ENCODE measurements around the gene PCBP4.

- no peak for TF ChIP-seq FOXP1 (CRISPR knock-in tag; IDR thresholded peaks at IDR 0.05; ENCODE audit: borderline replicate concordance)
- TF ChIP-seq, protein P1, sequence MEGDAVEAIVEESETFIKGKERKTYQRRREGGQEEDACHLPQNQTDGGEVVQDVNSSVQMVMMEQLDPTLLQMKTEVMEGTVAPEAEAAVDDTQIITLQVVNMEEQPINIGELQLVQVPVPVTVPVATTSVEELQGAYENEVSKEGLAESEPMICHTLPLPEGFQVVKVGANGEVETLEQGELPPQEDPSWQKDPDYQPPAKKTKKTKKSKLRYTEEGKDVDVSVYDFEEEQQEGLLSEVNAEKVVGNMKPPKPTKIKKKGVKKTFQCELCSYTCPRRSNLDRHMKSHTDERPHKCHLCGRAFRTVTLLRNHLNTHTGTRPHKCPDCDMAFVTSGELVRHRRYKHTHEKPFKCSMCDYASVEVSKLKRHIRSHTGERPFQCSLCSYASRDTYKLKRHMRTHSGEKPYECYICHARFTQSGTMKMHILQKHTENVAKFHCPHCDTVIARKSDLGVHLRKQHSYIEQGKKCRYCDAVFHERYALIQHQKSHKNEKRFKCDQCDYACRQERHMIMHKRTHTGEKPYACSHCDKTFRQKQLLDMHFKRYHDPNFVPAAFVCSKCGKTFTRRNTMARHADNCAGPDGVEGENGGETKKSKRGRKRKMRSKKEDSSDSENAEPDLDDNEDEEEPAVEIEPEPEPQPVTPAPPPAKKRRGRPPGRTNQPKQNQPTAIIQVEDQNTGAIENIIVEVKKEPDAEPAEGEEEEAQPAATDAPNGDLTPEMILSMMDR (IDR thresholded peaks at IDR 0.05), result no peak
- no peak for TF ChIP-seq PRDM15 (CRISPR knock-in tag; IDR thresholded peaks at IDR 0.05)
Measured at GRCh38 chr3:52005571-52005986, 38.3 kb upstream of the PCBP4 start.
